22Rv1 (cell line): ENCODE measurements around the gene NME3.

ENCODE experiments used
- CTCF ChIP-seq: fragments of 450-650 bp; IDR thresholded peaks from 2 replicates; pipeline ENCODE4 v1.5.1; 2017; ENCODE audit warnings: mild to moderate bottlenecking
- ZFX ChIP-seq: fragments of 450-650 bp; IDR thresholded peaks from 2 replicates; pipeline ENCODE4 v1.6.1; 2017; ENCODE audit warnings: antibody characterized with exemption, borderline replicate concordance

GRCh38 chr16:1777375-1778199, 6.2 kb upstream of the NME3 start:
- TF ChIP-seq CTCF: no peak
- TF ChIP-seq ZFX: no peak
